Natural killer cell (primary cell): Measurements from ENCODE around the gene NR2F2. TPM values are rescaled to one million over a fixed set of nuclear protein-coding genes. Genes with fewer than 3 reads are reported as not detected.

Experiments used
- ATAC-seq, 3 donors: fragments of 150-1000 bp in 2 of 3; fragments of 200-7000 bp in 1 of 3; cut with Tn5 transposase; 1 replicate in 1 of 3; 2 replicates in 2 of 3; pipeline ENCODE4 v1.10.0; 2021; ENCODE audit warnings: mild to moderate bottlenecking in 2 of 3, moderate library complexity in 2 of 3
- DNase-seq, 2 donors: peaks; one replicate each; pipeline versions ENCODE4 v3.0.0 to v3.0.0-alpha.2; 2013 to 2021; ENCODE audit warnings: mixed read lengths in 1 of 2
- H3K27ac ChIP-seq: one replicate; pipeline ENCODE4 v1.5.1; 2013; ENCODE audit warnings: mild to moderate bottlenecking, low read length
- H3K27me3 ChIP-seq: one replicate; pipeline ENCODE4 v1.6.1; 2013; ENCODE audit warnings: low read length; ENCODE audit not compliant: control insufficient read depth, insufficient read depth
- H3K36me3 ChIP-seq: one replicate; pipeline ENCODE4 v1.6.1; 2013; ENCODE audit warnings: low read length; ENCODE audit not compliant: control insufficient read depth, insufficient read depth
- H3K4me1 ChIP-seq: one replicate; pipeline ENCODE4 v1.6.1; 2013; ENCODE audit warnings: low read length; ENCODE audit not compliant: control insufficient read depth, insufficient read depth
- H3K4me3 ChIP-seq: one replicate; pipeline ENCODE4 v1.5.1; 2013; ENCODE audit warnings: low read length
- H3K9me3 ChIP-seq: one replicate; pipeline ENCODE4 v1.6.1; 2013; ENCODE audit warnings: low read length; ENCODE audit not compliant: control insufficient read depth, insufficient read depth
- H3K27ac Mint-ChIP-seq, 2 donors: one replicate each; pipeline ENCODE4 v1.8.0; 2022; ENCODE audit warnings: mild to moderate bottlenecking in 2 of 2, mixed read lengths in 2 of 2, moderate library complexity in 1 of 2
- H3K27me3 Mint-ChIP-seq, 2 donors: one replicate each; pipeline ENCODE4 v1.8.0; 2022; ENCODE audit warnings: low read depth in 2 of 2, mixed read lengths in 2 of 2
- H3K36me3 Mint-ChIP-seq: one replicate; pipeline ENCODE4 v1.8.0; 2022; ENCODE audit warnings: mixed read lengths
- H3K4me1 Mint-ChIP-seq, 2 donors: one replicate each; pipeline ENCODE4 v1.8.0; 2022; ENCODE audit warnings: mixed read lengths in 2 of 2
- H3K4me3 Mint-ChIP-seq: one replicate; pipeline ENCODE4 v1.8.0; 2022; ENCODE audit warnings: mild to moderate bottlenecking, moderate library complexity, mixed read lengths
- H3K9me3 Mint-ChIP-seq, 2 donors: one replicate each; pipeline ENCODE4 v1.8.0; 2022; ENCODE audit warnings: mixed read lengths in 2 of 2
- WGBS: methylation state at CpG from one replicate; pipeline ENCODE4 v1.1.7; 2013; ENCODE audit warnings: missing lambda C conversion rate; ENCODE audit not compliant: insufficient coverage; 5-methylcytosine and 5-hydroxymethylcytosine counted together
- intact Hi-C: fragments of 100-400 bp; cut with micrococcal nuclease; formaldehyde crosslinking; loops from one replicate; pipeline ENCODE4 v1.14.2; 2022
- total RNA-seq, 4 donors: library from RNA; stranded (reverse); fragments of 120-200 nt in 1 of 4; gene quantifications; one replicate each; pipeline versions ENCODE4 v1.2.3 to v1.2.4, GENCODE V29; 2013 to 2022
- TF ChIP-seq, protein P1 (sequence below): fragments of 200-600 bp; IDR thresholded peaks from one replicate; pipeline ENCODE4 v1.8.0; 2022; ENCODE audit warnings: antibody characterized with exemption

NR2F2 gene
- total RNA-seq, result not detected
- not detected for total RNA-seq (2013)

DNA sequence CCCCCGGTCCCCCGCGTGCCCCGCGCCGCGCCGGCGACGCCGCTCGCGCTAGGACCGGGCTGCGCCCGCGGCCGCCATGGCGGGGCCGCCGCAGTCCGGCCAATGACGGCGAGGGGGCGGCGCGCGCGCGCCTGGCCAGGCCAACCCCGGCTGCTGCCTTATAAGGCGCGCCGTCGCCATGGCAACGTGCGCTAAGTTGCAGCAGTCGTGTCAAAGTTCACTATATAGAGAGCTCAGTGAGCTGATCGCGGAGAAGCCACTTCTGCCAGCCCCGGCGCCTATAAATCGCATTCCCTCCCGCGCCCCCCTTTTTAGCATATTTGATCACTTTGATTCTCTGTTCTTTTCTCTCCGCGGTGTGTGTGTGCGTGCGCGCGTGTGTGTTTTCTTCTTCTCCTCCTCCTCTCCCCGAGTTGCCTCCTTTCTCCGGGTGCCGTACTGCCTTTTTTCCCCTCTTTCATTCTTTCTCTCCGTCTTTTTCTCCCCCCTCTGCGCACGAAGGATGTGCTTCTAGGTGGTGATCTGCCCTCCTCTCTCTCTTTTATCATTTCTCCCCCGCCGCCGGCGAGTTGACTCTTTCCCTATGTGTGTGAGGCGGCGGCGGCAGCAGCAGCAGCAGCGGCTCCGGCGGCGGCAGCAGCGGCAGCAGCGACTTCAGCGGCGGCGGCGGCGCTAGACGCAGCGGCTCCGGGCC is at the start of gene NR2F2:
NR2F2 (plus strand) TSS at position 251 of the 694 bp plus-strand sequence. CDS start 1,406 bp downstream, outside the sequence.
- Mint-ChIP-seq H3K27ac (peak within 1 kb of the TSS; percentile 8 to 73), H3K36me3 (peaks cover 34% of the 10 kb centered on the region), H3K27me3 (peaks cover 65 to 74% of the 10 kb centered on the region in 2 donors), H3K4me1 (peaks cover 28 to 39% of the 10 kb centered on the region in 2 donors), H3K9me3 (peaks cover 0 to 2% of the 10 kb centered on the region in 2 donors), H3K4me3 (peak within 1 kb of the TSS; percentile 93)
- WGBS, result 2% methylated on average over 78 of the region's 78 CpGs
- H3K36me3 ChIP-seq, result no peaks in the 10 kb centered on the region
- H3K27ac ChIP-seq, result no peak within 1 kb of the TSS
- H3K27me3 ChIP-seq, result peaks cover 77% of the 10 kb centered on the region
- H3K9me3 ChIP-seq, result peaks cover 19% of the 10 kb centered on the region
- DNase-seq (peak; percentile 64 to 67), ATAC-seq (peak; percentile 77 to 88 (median 85))
- TF ChIP-seq, protein P1, sequence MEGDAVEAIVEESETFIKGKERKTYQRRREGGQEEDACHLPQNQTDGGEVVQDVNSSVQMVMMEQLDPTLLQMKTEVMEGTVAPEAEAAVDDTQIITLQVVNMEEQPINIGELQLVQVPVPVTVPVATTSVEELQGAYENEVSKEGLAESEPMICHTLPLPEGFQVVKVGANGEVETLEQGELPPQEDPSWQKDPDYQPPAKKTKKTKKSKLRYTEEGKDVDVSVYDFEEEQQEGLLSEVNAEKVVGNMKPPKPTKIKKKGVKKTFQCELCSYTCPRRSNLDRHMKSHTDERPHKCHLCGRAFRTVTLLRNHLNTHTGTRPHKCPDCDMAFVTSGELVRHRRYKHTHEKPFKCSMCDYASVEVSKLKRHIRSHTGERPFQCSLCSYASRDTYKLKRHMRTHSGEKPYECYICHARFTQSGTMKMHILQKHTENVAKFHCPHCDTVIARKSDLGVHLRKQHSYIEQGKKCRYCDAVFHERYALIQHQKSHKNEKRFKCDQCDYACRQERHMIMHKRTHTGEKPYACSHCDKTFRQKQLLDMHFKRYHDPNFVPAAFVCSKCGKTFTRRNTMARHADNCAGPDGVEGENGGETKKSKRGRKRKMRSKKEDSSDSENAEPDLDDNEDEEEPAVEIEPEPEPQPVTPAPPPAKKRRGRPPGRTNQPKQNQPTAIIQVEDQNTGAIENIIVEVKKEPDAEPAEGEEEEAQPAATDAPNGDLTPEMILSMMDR, result no peak
- intact Hi-C loops, result loop anchor here (2.0 kb wide), 1 partner anchor 26 kb away; no protein-coding TSS in a partner anchor
- peaks cover 33% of the 10 kb centered on the region for H3K4me1 ChIP-seq
- peak within 1 kb of the TSS; percentile 32 for H3K4me3 ChIP-seq

DNA sequence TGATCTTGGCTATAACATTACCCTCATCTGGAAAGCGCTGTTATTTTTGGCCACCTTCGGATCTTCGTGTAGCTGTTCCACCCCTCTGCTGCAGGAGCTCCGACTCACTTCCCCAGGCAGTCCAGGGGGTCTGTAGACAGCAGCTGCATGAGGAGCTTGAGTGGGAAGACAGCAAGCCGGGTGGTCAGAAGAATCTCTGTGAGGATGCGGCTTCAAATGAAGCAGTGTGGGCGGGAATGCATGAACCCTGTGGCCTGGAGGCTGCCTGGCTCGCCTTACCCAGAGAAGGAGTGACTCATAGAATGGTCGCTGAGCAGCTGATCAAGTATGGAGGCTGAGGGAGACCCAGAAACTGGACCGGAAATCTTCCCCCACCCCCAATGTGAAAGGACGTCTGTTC is 45.2 kb upstream of the NR2F2 start:
- H3K4me3 Mint-ChIP-seq, result no peak overlapping the region
- H3K27me3 Mint-ChIP-seq, result peaks cover 18 to 36% of the 10 kb centered on the region in 2 donors
- intact Hi-C loops, result no loop called here
- peaks cover 0 to 2% of the 10 kb centered on the region in 2 donors for H3K9me3 Mint-ChIP-seq
- ATAC-seq (no peak), DNase-seq (no peak)
- Histone ChIP-seq H3K36me3 (no peaks in the 10 kb centered on the region), H3K4me3 (no peak overlapping the region), H3K27me3 (no peaks in the 10 kb centered on the region), H3K9me3 (no peaks in the 10 kb centered on the region), H3K4me1 (no peaks in the 10 kb centered on the region), H3K27ac (no peak overlapping the region)
- WGBS, result 63% methylated on average over 11 of the region's 11 CpGs
- TF ChIP-seq, protein P1, result no peak
- H3K4me1 Mint-ChIP-seq, result no peaks in the 10 kb centered on the region
- no peak overlapping the region for H3K27ac Mint-ChIP-seq
- H3K36me3 Mint-ChIP-seq, result no peaks in the 10 kb centered on the region

DNA sequence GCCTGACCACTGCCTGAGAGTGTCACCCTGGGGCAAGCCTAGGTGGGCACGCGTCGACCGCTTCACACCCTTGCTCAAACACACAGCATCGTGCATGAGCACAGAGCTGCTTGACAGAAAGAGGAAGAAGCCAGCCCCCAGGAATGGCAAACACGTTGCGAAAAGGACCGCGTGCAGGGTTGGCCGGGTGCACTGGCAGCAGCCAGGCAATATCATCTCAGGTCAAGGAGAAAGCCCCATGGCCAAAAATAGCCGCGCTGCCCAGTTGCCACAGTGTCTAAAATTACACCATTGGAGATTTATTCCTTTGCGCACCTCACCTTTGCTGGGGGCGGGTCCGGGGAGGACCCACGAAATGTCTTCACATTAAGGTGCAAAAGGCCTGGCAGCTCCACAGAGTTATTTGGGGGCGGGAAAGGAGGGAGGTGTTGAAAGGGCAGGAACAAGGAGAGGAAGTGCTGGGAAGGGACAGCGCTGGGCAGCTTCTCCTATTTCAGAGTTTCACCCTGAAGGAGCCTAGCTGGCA is 44.7 kb upstream of the NR2F2 start:
- no peaks in the 10 kb centered on the region for H3K36me3 ChIP-seq
- Mint-ChIP-seq H3K4me3 (no peak overlapping the region), H3K27ac (no peak overlapping the region), H3K36me3 (no peaks in the 10 kb centered on the region), H3K27me3 (peaks cover 20 to 41% of the 10 kb centered on the region in 2 donors), H3K9me3 (peaks cover 0 to 2% of the 10 kb centered on the region in 2 donors), H3K4me1 (no peaks in the 10 kb centered on the region)
- H3K27me3 ChIP-seq, result no peaks in the 10 kb centered on the region
- H3K27ac ChIP-seq, result no peak overlapping the region
- intact Hi-C loops, result no loop called here
- no peak overlapping the region for H3K4me3 ChIP-seq
- 55% methylated on average over 18 of the region's 18 CpGs for WGBS
- H3K4me1 ChIP-seq, result no peaks in the 10 kb centered on the region
- no peaks in the 10 kb centered on the region for H3K9me3 ChIP-seq
- TF ChIP-seq, protein P1, result no peak
- ATAC-seq, result no peak
- no peak for DNase-seq
